Thoracic aorta (tissue), 2 donors: ENCODE results near the gene CFAP126. TPM values are rescaled to one million over a fixed set of nuclear protein-coding genes. Genes with fewer than 3 reads are reported as not detected.

Experiments used
- ATAC-seq: fragments of 150-250 bp; one replicate; pipeline ENCODE4 v1.8.0; 2017; ENCODE audit warnings: low read depth; ENCODE audit not compliant: insufficient number of reproducible peaks, low FRiP score
- DNase-seq: peaks from one replicate; pipeline ENCODE4 v3.0.0-alpha.2; 2020; ENCODE audit warnings: low spot score
- H3K27ac ChIP-seq, 2 donors: fragments of 200-600 bp; sonication (generic); 1 replicate in 1 of 2; 2 replicates in 1 of 2; pipeline ENCODE4 v1.5.1; 2016; ENCODE audit warnings: mild to moderate bottlenecking in 2 of 2, moderate library complexity in 2 of 2
- H3K27me3 ChIP-seq: fragments of 200-600 bp; sonication (generic); replicated peaks from 2 replicates; pipeline ENCODE4 v1.6.0; 2016; ENCODE audit warnings: mild to moderate bottlenecking; ENCODE audit not compliant: insufficient read depth
- H3K36me3 ChIP-seq: fragments of 200-600 bp; sonication (generic); one replicate; pipeline ENCODE4 v1.5.1; 2016
- H3K4me1 ChIP-seq, 2 donors: fragments of 200-600 bp; sonication (generic); 1 replicate in 1 of 2; 2 replicates in 1 of 2; pipeline versions ENCODE4 v1.5.1 to v1.6.0; 2016; ENCODE audit warnings: low read depth in 2 of 2, mild to moderate bottlenecking in 1 of 2; ENCODE audit not compliant: control insufficient read depth in 1 of 2
- H3K4me3 ChIP-seq: fragments of 200-600 bp; sonication (generic); 2 replicates; pipeline ENCODE4 v1.5.1; 2016; ENCODE audit warnings: mild to moderate bottlenecking
- H3K9me3 ChIP-seq: fragments of 200-600 bp; sonication (generic); 2 replicates; pipeline ENCODE4 v1.5.1; 2016
- CTCF ChIP-seq: fragments of 200-600 bp; sonication (generic); IDR thresholded peaks from one replicate; pipeline ENCODE4 v1.5.1; 2019; ENCODE audit warnings: antibody characterized with exemption
- total RNA-seq, 2 donors: library from RNA; depleted of rRNA; stranded (reverse); fragments of >200 nt; gene quantifications; one replicate each; pipeline versions ENCODE4 v1.1.0 to v1.2.3, GENCODE V29; 2016

The CFAP126 gene
- total RNA-seq, 2 donors from 2014 or later = not detected

- DNase-seq = no peak
- peaks cover 7% of the 10 kb centered on the region in 2 donors for H3K4me1 ChIP-seq
- no peak overlapping the region for H3K4me3 ChIP-seq
- no peaks in the 10 kb centered on the region for H3K9me3 ChIP-seq
- peak overlapping the region in 1 of 2 donors; percentile 87 for H3K27ac ChIP-seq
- ATAC-seq = no peak
- H3K27me3 ChIP-seq = no peaks in the 10 kb centered on the region
- TF ChIP-seq CTCF = no peak
- H3K36me3 ChIP-seq = no peaks in the 10 kb centered on the region
Observed at GRCh38 chr1:161388639-161389038, 21.0 kb upstream of the CFAP126 start.

- no peak overlapping the region for H3K4me3 ChIP-seq
- TF ChIP-seq CTCF = peak; percentile 70
- peaks cover 3 to 7% of the 10 kb centered on the region in 2 donors for H3K4me1 ChIP-seq
- H3K27ac ChIP-seq = peak overlapping the region; percentile 64 to 74
- H3K9me3 ChIP-seq = no peaks in the 10 kb centered on the region
- H3K27me3 ChIP-seq = no peaks in the 10 kb centered on the region
- H3K36me3 ChIP-seq = no peaks in the 10 kb centered on the region
- ATAC-seq = peak; percentile 84
- no peak for DNase-seq
Observed at GRCh38 chr1:161382214-161383019, 14.7 kb upstream of the CFAP126 start.

GRCh38 chr1:161381707-161382106 lies 14.0 kb upstream of the CFAP126 start:
- ATAC-seq = no peak
- Histone ChIP-seq H3K4me3 (no peak overlapping the region), H3K4me1 (peaks cover 3 to 7% of the 10 kb centered on the region in 2 donors), H3K36me3 (no peaks in the 10 kb centered on the region), H3K9me3 (no peaks in the 10 kb centered on the region), H3K27me3 (no peaks in the 10 kb centered on the region), H3K27ac (no peak overlapping the region)
- no peak for DNase-seq
- TF ChIP-seq CTCF = no peak

- ATAC-seq = no peak
- no peak for DNase-seq
- Histone ChIP-seq H3K27ac (no peak overlapping the region), H3K36me3 (no peaks in the 10 kb centered on the region), H3K9me3 (no peaks in the 10 kb centered on the region), H3K4me1 (peaks cover 3 to 7% of the 10 kb centered on the region in 2 donors), H3K4me3 (no peak overlapping the region), H3K27me3 (no peaks in the 10 kb centered on the region)
- no peak for TF ChIP-seq CTCF
Observed at GRCh38 chr1:161379071-161379470, 11.4 kb upstream of the CFAP126 start.

GRCh38 chr1:161378014-161378413 lies 10.3 kb upstream of the CFAP126 start:
- no peak for TF ChIP-seq CTCF
- no peak for DNase-seq
- H3K4me1 ChIP-seq = peaks cover 3 to 7% of the 10 kb centered on the region in 2 donors
- H3K4me3 ChIP-seq = no peak overlapping the region
- H3K36me3 ChIP-seq = no peaks in the 10 kb centered on the region
- no peak overlapping the region for H3K27ac ChIP-seq
- ATAC-seq = no peak
- H3K9me3 ChIP-seq = no peaks in the 10 kb centered on the region
- H3K27me3 ChIP-seq = no peaks in the 10 kb centered on the region
